HG02943 (cell line): Measurements from ENCODE around the gene NR2F2.

Source experiments
- ATAC-seq: cut with Tn5 transposase; IDR thresholded peaks from one replicate; pipeline ENCODE4 v1.9.1; 2021; ENCODE audit warnings: mild to moderate bottlenecking, low read depth, moderate library complexity; ENCODE audit not compliant: unreplicated experiment

The NR2F2 gene

DNA sequence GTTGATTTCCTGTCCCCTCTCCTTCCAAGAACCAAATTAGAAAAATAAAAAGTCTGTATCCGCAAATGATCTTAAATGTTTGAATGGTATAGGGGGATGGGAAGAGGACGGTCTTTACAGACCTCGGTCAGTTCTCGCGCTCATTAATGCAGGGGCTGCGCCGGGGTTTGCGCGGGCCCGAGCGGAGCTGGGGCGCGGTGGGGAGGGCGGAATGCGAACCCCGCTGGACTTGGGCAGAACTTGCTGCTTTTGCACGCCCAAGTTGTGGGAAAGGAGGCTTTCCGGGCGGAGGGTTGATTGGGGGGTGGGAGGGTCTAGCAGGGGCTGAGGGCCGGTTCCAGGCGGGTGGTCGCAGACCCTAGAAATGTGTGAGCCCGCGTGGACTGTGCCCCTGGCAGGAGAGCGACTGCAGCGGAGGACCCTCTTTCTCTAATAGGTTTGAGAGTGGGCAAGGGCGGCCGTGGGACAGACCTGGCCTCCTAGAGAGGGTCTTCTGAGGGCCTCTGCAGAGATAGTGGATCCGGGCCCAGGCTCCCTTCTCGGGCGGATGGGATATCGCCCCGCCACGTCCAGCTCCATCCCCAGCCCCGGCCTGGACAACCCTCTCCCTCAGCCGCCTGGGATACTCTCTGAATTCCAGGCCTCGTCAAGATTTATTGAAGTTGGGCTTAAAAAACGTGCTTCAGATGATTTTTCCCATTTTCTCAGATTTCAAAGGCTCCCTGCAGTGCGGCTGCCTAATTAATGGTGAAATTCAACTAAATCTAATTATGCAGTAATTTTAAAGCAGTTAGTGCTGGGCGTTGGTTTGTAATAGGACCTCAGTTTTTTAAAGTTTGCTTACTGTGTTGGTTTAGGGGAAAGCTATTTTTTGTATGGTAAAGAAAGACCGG, 11.3 kb downstream of the NR2F2 start:
- no peak for ATAC-seq

GRCh38 chr15:96342406-96343112, 12.1 kb downstream of the NR2F2 start:
- ATAC-seq: no peak

DNA sequence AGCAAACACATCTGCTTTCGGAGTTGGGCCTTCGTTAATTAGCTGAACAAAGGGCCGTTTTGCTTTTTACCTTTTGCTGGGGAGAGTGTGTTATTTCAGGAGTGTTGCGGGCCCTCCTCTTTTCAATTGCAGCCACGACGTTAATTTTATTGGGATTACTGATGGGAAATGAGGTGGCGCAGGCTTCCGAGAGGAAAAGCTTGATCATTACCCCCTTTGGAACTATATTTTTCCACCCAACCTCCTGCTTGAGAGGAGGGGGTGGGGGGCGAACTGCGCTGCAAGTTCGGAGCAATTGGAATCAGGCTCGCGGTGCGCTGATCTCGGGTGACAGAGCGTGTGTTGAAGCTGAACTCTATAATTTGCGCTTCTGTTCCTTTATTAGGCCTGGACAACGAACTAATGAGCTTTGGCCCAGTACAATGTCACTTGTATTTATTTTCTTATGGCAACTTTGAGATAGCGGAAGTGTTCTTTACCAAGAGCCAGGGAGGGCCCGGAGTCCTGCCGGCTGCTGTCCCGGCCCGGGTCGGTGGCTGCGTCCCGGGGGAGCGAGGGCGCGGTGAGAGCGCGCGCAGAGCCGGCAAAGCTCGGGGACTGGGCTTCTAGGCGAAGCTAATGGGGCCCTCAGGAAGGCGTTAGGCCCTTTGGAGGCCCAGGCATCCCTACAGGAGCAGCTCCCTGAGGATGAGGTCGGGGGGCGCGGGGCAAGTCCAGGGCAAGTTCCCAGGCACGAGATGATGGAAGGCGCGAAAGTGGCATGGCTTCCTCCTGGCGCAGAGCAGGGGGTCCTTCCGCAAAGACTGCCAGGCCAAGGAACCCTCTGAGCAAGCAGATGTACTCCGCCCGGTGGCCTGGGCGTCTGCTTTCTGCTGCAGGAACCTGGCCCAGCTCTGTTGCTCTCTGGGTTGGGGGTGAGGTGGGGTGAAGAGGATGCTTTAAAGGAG, 12.9 kb downstream of the NR2F2 start:
- ATAC-seq: no peak

DNA sequence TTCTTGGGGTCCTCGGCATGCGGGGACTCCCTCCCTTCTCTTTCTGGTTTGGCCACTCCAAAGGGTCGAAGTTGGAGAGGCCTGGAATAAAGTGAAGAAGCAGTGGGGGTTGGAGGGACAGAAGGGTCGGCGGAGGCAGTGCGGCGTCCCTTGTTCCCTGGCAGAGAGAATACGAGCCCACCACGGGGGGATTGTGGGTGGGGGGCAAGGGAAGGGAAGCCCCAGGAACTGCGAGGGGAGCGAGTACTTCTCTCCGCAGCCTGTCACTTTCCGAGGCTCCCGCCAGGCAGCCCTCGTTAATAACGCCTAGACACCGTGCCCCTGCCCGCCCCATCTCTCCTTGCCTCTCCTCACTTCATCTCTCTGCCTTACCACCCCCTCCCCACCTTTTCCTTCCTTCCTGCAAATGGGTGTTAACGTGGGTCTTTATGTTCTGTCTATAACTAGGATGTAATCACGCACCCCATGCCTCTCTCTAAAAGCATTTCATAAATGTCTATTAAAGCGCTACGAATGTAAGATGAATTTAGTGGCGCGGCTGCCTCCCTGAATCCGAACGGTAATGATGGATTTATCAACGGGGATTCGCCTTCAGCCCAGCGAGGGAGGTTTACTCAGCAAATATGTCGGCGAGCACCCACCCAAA, 13.7 kb downstream of the NR2F2 start:
- ATAC-seq: no peak

DNA sequence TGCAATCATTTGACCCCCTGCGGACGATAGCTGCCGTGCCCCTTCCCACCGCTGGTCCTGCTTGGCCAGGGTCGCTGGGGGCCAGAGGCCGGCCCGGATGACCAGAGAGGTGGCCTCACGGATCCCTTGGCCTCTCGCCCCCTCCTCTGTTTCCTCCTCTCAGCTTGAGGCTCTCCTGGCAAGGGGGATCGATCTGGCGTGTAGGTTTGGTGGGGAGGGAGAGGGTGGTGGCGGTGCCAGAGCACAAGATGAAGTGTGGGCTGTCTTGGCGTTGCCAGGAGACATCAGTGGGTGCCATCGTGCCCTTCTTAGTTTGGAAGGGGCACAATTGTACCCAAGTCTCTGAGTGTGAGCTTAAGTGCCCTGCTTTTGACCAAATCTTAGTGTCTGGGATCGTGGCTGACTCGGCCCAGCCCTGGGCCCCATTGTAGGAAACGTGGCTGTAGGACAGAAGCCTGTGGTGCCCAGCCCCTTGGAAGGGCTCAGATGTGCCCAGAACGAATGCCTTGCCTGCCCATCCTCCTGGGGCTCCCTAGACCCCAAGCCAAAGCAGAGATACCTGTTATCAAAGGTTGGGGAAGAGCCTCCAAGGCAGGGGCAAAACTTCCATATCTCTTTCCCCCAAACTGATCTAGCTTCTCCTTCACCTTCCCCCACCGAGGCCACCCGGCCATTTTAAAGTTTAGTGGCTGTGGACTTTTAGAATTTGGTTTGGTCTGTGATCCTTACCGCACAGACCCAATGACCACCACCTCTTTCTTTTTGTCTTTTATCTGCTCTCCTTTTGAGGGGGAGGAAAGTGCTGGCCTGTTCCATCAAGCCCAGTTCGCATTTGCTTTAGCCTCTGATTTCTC, 14.4 kb downstream of the NR2F2 start:
- ATAC-seq: no peak

- ATAC-seq: no peak
These were observed 15.3 kb downstream of the NR2F2 start for GRCh38 chr15:96345560-96346399.

GRCh38 chr15:96346409-96346970, 16.0 kb downstream of the NR2F2 start:
- ATAC-seq: no peak

- no peak for ATAC-seq
These were observed 16.9 kb downstream of the NR2F2 start for GRCh38 chr15:96347181-96348111.

DNA sequence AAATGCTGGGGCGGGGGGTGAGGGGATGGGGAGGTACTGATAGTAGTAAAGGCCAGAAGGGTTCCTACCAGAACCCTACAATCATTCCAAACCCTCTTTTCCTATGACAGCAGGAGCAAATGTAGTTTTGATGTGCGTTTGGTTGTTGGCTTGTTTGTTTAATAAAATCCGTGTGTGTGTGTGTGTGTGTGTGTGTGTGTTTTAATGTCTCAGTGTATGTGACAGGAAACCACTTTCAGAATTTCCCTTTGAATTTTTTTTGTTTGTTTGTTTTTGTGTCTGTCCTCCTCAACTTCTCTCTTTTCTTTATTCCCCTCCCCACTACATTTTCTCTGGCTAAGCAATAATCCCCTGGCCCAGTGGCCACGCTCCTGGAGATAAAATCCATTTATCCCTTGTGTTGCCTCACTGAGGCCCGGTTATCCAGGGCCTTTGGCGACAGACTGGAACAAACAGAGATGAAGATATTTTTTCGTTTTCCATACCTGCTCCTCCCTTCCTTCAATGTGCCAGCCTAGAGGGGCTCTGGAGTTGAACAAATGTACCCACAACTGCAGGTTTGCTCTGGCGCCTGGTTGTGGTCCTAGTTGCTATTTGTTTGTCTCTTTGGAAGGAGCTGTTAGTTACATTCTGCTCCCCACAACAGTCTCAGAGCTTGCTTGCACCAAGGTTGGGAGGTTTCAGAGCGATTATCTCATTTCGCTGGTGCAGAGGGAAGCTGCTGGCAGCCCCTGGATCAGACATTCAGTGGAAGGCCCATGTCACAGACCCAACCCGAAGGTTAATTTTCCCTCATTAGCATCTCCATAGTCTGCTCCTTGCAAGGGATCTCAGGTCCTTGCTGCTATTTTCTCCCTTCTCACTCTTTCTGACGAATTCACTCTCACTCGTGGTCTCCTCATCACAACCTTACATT, 17.9 kb downstream of the NR2F2 start:
- ATAC-seq: no peak

GRCh38 chr15:96349034-96349856, 18.7 kb downstream of the NR2F2 start:
- ATAC-seq: no peak

DNA sequence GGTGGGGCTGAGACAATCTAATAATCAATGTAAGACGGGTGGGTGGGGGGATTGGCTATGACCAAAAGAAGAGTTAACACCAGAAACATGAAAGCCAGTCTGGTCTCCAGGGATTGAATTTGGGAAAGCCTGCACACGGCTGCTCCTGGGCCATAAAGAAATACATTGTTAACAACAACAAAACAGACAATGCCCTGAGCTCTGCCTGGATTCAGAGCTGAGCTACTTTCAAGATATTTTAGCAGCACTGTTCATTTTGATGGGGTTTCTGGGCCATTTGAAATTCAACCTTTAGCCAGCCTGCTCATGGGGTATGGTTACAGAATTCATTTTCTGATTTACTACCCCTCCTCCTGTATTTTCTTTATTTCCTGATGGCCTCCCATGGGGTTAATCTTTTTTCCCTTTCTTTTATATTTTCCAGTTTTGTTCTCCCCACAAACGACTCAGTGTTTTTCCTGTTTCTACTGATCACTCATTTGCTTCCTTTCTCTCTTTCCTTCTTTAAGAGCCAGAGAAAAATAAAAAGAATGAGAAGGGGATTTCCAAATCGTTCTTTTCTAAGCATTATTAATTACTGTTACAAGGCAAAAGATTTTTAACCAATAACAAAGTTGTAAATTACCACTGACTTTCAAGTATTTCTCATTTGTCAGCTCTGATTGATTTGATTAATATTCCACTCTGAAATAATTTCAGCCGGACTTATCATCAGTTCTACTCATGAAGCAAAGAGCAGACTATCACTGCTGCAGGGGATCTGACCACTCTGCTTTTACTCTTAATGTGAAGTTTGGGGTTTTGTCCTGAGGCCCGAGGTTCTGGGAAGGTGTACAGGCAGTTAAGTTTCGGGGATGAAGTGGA, 19.6 kb downstream of the NR2F2 start:
- no peak for ATAC-seq

DNA sequence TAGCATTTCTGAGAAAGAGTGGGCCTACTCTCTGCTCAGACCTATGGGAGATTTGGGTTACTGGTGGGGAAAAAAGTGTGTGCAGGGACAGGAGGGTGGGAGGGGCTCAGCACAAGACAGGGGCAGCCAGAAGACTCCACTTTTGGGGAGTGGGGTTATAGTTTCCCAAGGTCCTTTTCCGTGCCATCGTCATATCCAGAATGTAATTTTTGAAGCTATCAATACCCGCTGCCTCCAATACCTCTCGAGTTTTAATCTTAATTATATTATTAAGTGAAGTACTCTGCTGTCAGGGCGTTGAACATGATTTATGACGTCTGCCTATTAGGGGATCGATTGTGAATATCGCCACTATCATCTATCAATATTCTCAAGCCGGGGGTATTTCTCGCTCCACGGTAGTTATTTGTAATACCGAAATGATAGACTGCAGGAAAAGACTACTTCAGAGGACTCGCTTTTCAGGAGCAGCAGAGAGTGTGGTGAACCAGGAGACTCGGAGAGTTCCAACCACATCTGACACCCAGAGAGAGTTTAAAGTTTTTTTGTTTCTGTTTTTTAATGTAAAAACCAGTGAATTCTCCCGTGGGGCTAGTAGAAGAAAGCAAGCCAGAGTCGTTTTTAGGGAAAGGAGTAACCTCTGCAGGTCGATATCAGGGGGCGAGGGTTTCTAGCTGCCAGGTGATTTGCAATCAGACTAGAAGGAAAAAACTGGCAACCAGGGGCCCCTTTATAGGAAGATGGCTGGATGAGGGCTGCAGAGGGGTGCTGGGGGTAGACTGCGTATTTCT, 20.6 kb downstream of the NR2F2 start:
- ATAC-seq: no peak

- ATAC-seq: no peak
These were observed 21.5 kb downstream of the NR2F2 start for GRCh38 chr15:96351761-96352603.
